ENCODE results near the gene MRPL2. TPM values are rescaled to one million over a fixed set of nuclear protein-coding genes. Genes with fewer than 3 reads are reported as not detected.

Gene MRPL2
- total RNA-seq, 1 donor = 20.6 TPM

DNA sequence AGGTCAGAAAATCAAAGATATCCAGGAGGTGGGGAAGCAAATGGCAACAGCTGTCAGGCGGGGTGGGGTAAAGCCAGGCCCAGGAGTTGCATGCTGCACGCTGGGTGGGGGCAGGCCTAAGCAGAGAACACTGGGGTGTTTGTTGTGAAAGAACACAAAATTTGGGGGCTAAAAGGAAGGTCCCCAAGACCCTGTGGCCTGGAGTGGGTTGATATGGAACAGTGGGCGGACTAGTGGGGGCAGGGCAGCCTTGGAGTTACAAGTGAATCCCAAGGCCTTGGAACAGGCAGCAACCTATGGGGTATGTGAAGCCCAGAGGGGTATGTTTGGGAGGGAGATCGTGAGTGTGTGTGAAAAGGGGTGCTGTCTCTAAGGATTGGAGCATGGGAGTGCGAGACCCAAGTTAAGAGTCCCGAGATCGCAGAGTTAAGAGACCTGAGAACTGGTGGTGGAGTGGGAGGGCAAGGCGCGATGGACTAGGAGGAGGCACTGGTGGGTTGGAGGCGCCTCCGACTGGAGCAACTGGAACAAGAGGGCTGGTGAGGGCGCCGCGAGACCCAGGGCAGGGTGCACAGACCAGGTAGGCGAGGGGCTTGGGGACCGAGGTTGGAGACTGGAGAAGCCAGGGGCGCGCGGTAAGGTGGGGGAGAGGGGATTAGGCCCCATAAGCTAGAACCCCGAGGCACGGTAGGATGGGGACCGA lies 6.2 kb downstream of the MRPL2 start:
- TF ChIP-seq, protein P1, sequence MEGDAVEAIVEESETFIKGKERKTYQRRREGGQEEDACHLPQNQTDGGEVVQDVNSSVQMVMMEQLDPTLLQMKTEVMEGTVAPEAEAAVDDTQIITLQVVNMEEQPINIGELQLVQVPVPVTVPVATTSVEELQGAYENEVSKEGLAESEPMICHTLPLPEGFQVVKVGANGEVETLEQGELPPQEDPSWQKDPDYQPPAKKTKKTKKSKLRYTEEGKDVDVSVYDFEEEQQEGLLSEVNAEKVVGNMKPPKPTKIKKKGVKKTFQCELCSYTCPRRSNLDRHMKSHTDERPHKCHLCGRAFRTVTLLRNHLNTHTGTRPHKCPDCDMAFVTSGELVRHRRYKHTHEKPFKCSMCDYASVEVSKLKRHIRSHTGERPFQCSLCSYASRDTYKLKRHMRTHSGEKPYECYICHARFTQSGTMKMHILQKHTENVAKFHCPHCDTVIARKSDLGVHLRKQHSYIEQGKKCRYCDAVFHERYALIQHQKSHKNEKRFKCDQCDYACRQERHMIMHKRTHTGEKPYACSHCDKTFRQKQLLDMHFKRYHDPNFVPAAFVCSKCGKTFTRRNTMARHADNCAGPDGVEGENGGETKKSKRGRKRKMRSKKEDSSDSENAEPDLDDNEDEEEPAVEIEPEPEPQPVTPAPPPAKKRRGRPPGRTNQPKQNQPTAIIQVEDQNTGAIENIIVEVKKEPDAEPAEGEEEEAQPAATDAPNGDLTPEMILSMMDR (IDR thresholded peaks at IDR 0.05; ENCODE audit: extremely low read depth, low read depth, low read length) = no peak
- Histone ChIP-seq H3K79me2 (ENCODE audit: insufficient read depth, low read length) (peaks cover 42% of the 10 kb centered on the region), H3K4me2 (ENCODE audit: insufficient read depth, low read length) (peak overlapping the region; percentile 97), H2AFZ (ENCODE audit: low read length) (peak overlapping the region; percentile 73), H4K20me1 (ENCODE audit: insufficient read depth, low read length) (no peaks in the 10 kb centered on the region), H3K4me3 (ENCODE audit: insufficient read depth, low read length) (peak overlapping the region; percentile 78), H3K4me1 (ENCODE audit: insufficient read depth, low read length) (peaks cover 24% of the 10 kb centered on the region), H3K27me3 (ENCODE audit: insufficient read depth, low read length) (no peaks in the 10 kb centered on the region), H3K27ac (ENCODE audit: low read depth, low read length) (peak overlapping the region; percentile 92), H3K36me3 (ENCODE audit: insufficient read depth, low read length) (peaks cover 34% of the 10 kb centered on the region), H3K9me3 (ENCODE audit: low read depth, low read length) (no peaks in the 10 kb centered on the region)
- peak; percentile 79 for DNase-seq (ENCODE audit: insufficient read length, low spot score, missing footprints)

DNA sequence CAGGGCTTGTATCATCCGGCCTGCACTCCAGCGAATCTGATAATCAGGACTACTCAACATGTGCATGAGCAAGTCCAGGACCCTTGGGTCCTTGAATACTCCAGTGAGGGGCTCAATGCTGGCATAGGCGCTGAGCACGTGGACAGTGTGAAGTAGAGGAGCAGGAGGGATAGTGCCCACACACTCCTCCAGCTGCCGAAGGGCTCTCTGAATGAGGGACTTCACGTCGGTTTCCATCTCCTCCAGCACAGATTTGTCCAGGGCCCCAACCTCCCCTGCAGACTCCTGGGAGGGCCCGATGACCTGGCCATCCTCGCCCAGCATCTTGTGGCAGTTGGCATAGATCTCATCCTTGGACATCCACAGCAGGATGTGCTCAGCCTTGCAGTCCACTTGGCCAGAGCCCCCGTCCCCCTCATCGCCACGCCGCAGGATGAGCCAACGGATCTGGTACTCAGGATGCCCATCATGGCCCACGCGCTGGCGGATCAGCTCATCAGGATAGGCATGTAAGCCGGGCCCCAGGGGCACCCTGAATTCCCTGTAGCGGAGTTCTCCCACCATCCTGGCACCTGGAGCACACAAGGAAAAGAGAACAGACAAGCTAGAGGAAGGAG lies 6.9 kb downstream of the MRPL2 start:
- Histone ChIP-seq H3K79me2 (ENCODE audit: insufficient read depth, low read length) (peaks cover 36% of the 10 kb centered on the region), H3K27me3 (ENCODE audit: insufficient read depth, low read length) (no peaks in the 10 kb centered on the region), H3K4me1 (ENCODE audit: insufficient read depth, low read length) (peaks cover 23% of the 10 kb centered on the region), H3K4me3 (ENCODE audit: insufficient read depth, low read length) (peak overlapping the region; percentile 78), H3K27ac (ENCODE audit: low read depth, low read length) (peak overlapping the region; percentile 92), H3K9me3 (ENCODE audit: low read depth, low read length) (no peaks in the 10 kb centered on the region), H3K4me2 (ENCODE audit: insufficient read depth, low read length) (peak overlapping the region; percentile 97), H2AFZ (ENCODE audit: low read length) (peak overlapping the region; percentile 7), H3K36me3 (ENCODE audit: insufficient read depth, low read length) (peaks cover 41% of the 10 kb centered on the region), H4K20me1 (ENCODE audit: insufficient read depth, low read length) (no peaks in the 10 kb centered on the region)
- TF ChIP-seq, protein P1 (IDR thresholded peaks at IDR 0.05; ENCODE audit: extremely low read depth, low read depth, low read length) = no peak
- DNase-seq (ENCODE audit: insufficient read length, low spot score, missing footprints) = peak; percentile 66

DNA sequence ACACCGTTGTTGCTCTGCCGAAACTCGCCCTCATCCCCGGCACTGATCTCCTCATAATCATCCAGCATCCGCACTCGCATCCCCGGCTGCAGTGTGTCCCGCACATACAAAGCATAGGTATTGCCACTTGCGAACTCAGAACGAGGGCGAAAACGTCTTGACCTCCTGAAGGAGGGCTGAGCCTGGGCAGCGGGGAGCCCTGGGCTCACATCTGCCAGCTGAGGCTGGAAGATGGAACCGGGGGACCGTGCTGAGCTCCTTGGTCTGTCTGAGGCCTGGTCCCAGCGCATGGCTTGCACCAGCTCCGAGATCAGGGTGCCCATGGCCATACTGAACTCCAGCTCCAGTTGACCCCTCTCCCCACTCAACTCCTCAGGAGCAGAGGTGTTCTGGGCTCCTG lies 8.3 kb downstream of the MRPL2 start:
- peak; percentile 57 for DNase-seq (ENCODE audit: insufficient read length, low spot score, missing footprints)
- Histone ChIP-seq H3K27me3 (ENCODE audit: insufficient read depth, low read length) (no peaks in the 10 kb centered on the region), H3K4me2 (ENCODE audit: insufficient read depth, low read length) (peak overlapping the region; percentile 97), H3K4me3 (ENCODE audit: insufficient read depth, low read length) (no peak overlapping the region), H3K27ac (ENCODE audit: low read depth, low read length) (no peak overlapping the region), H2AFZ (ENCODE audit: low read length) (no peak overlapping the region), H3K36me3 (ENCODE audit: insufficient read depth, low read length) (peaks cover 49% of the 10 kb centered on the region), H3K9me3 (ENCODE audit: low read depth, low read length) (no peaks in the 10 kb centered on the region), H4K20me1 (ENCODE audit: insufficient read depth, low read length) (no peaks in the 10 kb centered on the region), H3K79me2 (ENCODE audit: insufficient read depth, low read length) (peaks cover 36% of the 10 kb centered on the region), H3K4me1 (ENCODE audit: insufficient read depth, low read length) (peaks cover 23% of the 10 kb centered on the region)
- TF ChIP-seq, protein P1 (IDR thresholded peaks at IDR 0.05; ENCODE audit: extremely low read depth, low read depth, low read length) = no peak

DNA sequence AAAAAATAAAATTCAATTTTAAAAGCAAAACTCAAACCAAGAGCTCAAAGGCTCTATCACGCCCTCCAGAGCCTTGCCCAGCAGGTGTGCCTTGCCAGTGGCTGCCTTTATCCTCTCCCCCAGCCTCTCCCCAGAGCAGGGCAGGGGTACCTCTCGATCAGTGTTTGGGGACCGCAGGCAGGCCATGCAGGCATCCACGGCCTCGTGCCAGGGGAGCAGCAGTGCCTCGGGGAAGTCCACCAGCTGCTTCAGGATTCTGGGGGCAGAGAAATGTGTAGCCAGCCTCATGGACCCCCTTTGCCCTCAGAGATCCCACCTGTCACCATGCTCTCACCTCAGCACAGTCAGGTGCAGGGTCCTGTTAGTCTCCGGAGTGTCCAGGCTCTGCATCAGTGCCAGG lies 11.2 kb downstream of the MRPL2 start:
- DNase-seq (ENCODE audit: insufficient read length, low spot score, missing footprints) = peak; percentile 35
- Histone ChIP-seq H3K27me3 (ENCODE audit: insufficient read depth, low read length) (no peaks in the 10 kb centered on the region), H3K4me1 (ENCODE audit: insufficient read depth, low read length) (peaks cover 17% of the 10 kb centered on the region), H3K27ac (ENCODE audit: low read depth, low read length) (no peak overlapping the region), H3K9me3 (ENCODE audit: low read depth, low read length) (no peaks in the 10 kb centered on the region), H2AFZ (ENCODE audit: low read length) (no peak overlapping the region), H3K4me2 (ENCODE audit: insufficient read depth, low read length) (no peak overlapping the region), H4K20me1 (ENCODE audit: insufficient read depth, low read length) (no peaks in the 10 kb centered on the region), H3K79me2 (ENCODE audit: insufficient read depth, low read length) (peaks cover 30% of the 10 kb centered on the region), H3K36me3 (ENCODE audit: insufficient read depth, low read length) (peaks cover 65% of the 10 kb centered on the region), H3K4me3 (ENCODE audit: insufficient read depth, low read length) (no peak overlapping the region)
- TF ChIP-seq, protein P1 (IDR thresholded peaks at IDR 0.05; ENCODE audit: extremely low read depth, low read depth, low read length) = no peak

Data from osteoblast (primary cell).